Measurements from ENCODE around the gene SHKBP1.
"Not testable (repeated sequence)": the region's sequence is repeated elsewhere in the genome, so short reads cannot be mapped to it uniquely, and the experiment has no call there.

Gene SHKBP1

GRCh38 chr19:40585982-40586422, 9.3 kb downstream of the SHKBP1 start:
- no peak for DNase-seq

- no peak for DNase-seq
Measured at GRCh38 chr19:40586611-40587010, 9.9 kb downstream of the SHKBP1 start.

DNA sequence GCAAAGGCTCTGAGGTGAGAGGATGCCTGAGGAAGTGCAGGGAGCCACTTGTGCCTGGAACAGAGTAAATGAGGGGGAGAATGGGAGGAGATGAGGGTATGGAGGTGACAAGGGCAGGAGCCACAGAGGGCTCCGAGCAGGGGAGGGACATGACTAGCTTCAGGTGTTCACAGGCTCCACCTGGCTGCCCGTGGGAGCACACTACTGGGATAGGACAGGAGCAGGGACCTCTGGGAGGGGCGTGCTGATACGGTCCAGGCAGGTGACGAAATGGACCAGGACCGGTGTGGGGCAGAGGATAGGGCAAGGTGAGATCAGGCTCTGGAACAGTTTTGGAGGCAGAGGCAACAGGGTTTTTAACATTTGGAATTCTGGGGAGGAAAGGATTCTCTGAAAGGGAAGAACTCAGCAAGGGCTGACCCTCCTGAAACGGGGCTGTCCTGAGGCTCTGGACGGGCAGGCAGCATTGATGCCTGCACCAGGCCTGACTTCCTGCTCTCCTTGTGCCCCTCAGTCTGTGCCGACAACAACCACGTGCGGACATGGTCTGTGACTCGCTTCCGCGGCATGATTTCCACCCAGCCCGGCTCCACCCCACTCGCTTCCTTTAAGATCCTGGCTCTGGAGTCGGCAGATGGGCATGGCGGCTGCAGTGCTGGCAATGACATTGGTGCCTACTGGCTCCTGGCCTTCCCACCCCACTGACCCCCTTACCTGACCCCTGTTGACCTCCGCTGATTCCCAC, 11.6 kb downstream of the SHKBP1 start:
- no peak for DNase-seq

GRCh38 chr19:40588926-40589569, 12.4 kb downstream of the SHKBP1 start:
- DNase-seq = no peak

DNA sequence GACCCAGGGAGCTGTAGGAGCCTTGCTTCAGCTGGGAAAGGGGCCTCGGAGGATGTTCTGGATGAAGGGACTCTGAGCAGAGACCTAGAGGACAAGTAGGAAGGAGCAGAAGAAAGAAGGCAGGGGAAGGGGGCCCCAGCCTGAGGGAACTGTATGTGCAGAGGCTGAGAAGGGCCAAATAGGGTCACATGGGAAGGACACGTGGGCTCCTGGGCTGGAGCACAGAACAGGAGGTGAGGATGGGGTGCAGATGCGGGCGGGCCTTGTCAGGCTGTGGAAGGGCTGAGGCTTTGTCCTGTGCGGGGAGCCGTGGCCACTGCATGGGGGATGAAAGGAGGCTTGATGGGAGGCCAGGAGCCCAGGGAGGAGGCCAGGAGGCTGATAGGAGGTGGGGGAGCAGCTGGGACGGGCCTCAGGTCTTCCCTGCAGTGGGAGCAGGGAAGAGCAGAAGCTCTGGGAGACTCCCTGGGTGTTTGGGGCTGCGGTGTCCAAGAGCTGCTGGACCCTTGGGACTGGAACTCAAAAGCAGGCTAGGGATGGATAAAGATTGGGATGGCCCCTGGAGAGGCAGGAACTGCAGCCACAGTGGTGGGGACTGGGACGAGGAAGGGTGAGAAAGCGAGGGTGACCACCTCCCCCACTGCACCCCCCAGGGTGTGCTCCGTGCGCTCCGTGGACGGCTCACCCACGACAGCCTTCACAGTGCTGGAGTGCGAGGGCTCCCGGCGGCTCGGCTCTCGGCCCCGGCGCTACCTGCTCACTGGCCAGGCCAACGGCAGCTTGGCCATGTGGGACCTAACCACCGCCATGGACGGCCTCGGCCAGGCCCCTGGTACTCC, 13.1 kb downstream of the SHKBP1 start:
- no peak for DNase-seq

DNA sequence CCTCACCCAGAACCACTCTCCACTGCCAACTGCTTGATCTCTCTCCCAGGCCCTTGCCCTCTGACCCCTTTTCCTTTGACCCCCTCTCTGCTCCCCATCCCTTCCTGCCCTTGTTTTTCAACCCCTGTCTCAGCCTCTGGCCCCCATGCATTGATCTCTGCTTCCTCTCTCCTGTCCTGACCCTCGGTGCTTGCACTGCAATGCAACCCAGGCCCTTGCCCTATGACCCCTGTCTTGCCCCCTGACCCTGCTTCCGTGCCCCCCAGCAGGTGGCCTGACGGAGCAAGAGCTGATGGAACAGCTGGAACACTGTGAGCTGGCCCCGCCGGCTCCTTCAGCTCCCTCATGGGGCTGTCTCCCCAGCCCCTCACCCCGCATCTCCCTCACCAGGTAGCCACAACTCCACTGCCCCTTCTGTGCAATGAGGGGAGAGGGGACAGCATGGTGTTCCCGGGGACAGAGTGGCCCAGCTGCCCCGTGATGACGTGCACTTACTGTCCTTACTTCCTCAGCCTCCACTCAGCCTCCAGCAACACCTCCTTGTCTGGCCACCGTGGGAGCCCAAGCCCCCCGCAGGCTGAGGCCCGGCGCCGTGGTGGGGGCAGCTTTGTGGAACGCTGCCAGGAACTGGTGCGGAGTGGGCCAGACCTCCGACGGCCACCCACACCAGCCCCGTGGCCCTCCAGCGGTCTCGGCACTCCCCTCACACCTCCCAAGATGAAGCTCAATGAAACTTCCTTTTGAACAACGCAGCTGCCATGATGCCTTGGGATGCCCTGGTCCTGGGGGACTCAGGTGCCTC, 14.0 kb downstream of the SHKBP1 start:
- no peak for DNase-seq

DNA sequence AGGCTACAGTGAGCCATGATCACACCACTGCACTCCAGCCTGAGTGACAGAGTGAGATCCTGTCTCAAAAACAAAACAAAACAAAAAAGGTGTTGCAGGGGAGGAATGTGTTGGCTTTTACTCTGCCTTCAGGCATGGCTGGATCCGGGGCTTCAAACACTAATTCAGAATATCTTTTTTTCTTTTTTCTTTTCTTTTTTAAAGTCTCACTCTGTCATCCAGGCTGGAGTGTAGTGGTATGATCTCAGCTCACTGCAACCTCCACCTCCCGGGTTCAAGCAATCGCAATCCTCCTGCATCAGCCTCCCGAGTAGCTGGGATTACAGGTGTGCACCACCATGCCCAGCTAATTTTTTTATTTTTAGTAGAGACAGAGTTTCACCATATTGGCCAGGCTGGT, 15.1 kb downstream of the SHKBP1 start:
- DNase-seq = not testable (repeated sequence)

DNA sequence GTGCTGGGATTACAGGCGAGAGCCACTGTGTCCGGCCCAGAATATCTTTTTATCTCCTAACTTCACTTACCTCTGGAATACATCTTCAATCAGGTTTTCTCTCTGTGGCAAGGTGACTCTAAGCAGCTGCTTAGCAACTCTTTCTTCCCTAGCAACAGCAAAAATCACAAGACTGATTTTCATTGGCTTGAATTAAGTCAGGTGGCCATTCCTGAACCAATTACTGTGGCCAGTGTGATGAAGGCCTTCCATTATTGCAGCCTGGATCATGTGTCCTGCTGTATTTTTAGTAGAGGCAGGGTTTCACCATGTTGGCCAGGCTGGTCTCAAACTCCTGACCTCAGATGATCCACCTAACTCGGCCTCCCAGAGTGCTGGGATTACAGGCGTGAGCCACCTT, 15.5 kb downstream of the SHKBP1 start:
- DNase-seq = no peak

DNA sequence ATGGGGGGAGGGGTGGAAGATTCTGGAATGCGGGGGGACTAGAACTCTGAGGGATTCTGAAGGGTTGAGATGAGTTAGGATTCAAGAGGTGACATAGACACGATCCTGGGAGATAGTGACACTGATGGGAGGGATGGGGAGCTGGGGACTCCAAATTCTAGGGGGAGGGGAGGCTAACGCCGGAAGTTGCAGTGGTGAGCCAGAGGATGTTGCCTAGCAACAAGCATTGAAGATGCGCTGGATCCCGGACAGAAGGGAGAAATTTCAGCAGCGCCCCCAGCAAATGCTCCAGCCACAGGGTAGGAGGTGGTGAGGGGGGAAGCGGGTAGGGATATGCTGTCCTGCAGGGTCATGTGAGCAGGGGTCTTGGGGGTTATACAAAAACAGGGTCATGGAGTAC, 17.6 kb downstream of the SHKBP1 start:
- DNase-seq = no peak

GRCh38 chr19:40594657-40595091, 18.0 kb downstream of the SHKBP1 start:
- DNase-seq = no peak

- DNase-seq = peak in 3 of 14 donors; percentile 5 to 39 (median 15)
Measured at GRCh38 chr19:40596608-40597328, 20.1 kb downstream of the SHKBP1 start.

DNA sequence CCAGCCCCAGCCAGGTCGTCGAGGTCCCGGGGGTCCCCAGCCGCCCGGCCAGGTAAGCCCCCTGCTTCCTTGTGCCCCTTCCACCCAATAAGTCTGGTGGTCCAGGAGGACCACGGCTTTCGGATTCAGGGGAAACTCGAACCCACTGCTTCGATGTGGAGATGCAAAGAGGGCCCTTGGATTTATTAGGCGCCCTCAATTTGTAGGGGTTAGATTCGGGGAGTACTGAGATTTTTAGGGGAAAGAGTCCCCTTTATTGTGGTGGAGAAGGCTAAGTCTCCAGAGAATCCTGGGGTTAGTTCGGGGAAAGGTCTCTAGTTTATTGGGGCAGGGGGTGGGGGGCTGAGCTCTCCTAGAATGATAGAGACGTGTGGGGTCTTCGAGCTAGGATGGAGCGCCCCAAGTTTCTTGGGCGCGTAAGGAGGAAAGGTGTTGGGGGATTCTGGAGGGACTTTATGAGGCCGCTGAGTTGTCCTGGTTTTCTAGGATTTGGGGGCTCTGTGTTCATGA, 20.7 kb downstream of the SHKBP1 start:
- DNase-seq = no peak

GRCh38 chr19:40598121-40598917, 21.6 kb downstream of the SHKBP1 start:
- DNase-seq = peak; percentile 26 to 87 (median 64)

GRCh38 chr19:40598918-40599307, 22.2 kb downstream of the SHKBP1 start:
- DNase-seq = no peak

GRCh38 chr19:40599331-40599901, 22.7 kb downstream of the SHKBP1 start:
- DNase-seq = no peak

DNA sequence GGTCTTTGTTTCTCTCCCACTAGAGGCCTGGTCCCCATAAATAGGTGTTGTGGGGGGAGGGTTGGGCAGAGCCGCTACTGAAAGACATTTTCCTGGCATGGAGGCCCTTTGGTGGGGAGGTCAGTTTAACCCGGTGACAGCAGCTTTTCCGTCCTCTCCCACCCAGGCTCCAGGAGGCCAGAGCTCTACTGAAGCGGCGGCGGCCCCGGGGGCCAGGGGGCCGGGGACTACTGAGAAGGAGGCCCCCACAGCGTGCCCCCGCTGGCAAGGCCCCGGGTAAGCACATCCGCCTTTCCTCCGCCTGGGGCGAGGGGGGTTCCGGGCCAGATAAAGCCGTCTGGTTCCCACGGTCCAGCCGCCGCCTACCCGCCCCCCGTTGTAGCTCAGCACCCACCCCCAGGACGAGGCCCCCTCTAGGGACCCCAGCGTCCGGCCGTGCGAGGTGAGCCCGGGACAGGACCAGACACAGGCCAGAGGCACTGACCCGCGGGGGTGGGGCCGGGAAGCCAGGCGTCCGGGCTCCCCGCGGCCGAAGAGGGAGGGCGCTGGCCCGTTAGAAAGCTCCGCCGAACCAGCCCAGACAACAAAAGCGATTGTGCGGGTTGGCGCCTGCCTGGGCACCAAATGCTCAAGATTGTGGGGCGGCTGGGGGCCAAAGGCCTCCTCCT, 23.4 kb downstream of the SHKBP1 start:
- DNase-seq = peak in 4 of 14 donors; percentile 10 to 53 (median 20)

- DNase-seq = no peak
Measured at GRCh38 chr19:40600570-40601133, 24.0 kb downstream of the SHKBP1 start.

DNA sequence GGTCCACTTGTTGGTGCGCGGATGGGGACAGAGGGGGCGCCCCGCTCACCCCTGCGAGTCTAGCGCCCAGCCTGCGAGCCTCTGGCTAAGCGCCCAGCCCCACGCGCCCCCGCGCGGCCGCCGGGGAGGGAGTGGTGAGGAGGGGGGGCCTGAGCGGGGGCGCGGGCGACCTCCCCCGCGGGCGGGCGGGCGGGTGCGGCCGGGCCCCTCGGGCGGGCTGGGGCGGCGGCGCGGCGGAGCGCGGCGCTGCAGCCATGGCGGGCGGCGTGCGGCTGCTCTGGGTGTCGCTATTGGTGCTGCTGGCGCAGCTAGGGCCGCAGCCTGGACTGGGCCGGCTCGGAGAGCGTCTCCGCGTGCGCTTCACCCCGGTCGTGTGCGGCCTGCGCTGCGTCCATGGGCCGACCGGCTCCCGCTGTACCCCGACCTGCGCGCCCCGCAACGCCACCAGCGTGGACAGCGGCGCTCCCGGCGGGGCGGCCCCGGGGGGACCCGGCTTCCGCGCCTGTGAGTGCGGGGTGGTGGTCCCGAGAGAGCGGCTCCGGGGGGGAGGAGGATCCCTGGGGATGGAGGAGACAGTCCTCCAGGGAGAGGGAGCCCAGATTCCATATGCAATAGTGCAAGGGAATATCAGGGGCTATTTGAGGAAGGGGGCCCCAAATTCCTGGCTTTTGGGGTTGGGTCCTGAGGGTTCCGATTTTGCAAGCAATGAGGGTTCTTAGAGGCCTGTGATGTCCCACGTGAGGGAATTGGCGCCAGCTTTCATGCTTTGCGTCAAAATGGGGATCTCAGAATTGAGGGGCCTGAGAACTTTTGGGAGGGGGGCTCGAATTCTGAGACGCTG, 24.7 kb downstream of the SHKBP1 start, which contains the start of gene LTBP4:
Gene LTBP4 (plus strand): TSS at position 236 of the 841 bp plus-strand sequence. CDS start 19 bp downstream, at position 255.
- peak in 4 of 14 donors; percentile 6 to 37 (median 22) for DNase-seq

Measured in C1 segment of cervical spinal cord (tissue), 14 donors.